ENCODE results near the gene ALDH8A1.

Gene ALDH8A1

DNA sequence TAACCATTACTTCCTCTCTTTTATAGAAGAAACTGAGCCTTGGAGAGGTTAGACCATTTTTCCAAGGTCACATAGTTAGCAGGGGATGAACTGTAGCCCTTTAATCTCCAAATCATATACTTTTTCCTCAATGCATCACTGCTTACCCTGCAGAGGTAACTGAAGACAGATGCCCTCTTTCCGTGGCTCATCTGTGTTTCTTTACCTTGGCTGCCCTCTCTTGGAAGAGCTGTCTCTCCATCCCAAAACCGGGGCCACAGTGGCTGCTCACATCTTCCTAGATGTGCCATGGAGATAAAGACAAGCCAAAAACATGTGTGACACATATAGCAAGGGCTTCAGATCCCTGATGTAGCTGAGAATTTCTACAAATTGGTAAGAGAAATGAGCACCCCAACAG is 581 bp upstream of the ALDH8A1 start:
- DNase-seq (ENCODE audit: low read depth in 2 of 2): no peak

DNA sequence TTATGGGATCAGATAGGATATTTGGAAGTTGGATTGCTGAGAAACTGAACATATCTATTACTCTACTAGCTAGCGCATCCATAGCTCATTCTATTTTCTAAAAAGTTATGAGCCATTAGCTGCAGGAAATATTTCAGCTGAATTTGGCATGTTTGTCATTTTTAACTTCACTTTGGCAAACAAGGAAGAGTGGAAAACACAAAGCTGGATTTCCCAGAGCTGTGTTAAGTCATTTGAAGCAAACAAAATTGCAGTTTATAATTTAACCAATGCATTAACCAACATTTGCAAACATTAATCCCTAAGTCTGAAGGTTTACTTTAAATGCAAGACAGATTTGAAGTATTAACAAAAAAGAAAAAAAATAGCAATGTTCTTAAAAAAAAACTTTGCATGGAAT is 1.2 kb downstream of the ALDH8A1 start:
- no peak for DNase-seq (ENCODE audit: low read depth in 2 of 2)

DNA sequence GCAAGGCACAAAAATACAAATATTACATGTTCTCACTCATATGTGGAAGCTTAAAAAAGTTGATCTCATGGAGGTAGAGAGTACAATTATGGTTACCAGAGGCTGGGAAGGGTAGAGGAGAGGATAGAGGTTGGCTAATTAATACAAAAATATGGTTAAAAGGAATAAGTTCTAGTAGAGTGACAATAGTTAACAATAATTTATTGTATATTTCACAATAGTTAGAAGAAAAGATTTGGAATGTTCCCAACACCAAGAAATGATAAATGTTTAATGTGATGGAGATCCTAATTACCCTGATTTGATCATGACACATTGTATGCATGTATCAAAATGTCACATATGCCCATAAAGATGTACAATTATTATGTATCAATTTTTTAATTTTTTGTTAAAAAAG is 1.8 kb downstream of the ALDH8A1 start:
- no peak for DNase-seq (ENCODE audit: low read depth in 2 of 2)

DNA sequence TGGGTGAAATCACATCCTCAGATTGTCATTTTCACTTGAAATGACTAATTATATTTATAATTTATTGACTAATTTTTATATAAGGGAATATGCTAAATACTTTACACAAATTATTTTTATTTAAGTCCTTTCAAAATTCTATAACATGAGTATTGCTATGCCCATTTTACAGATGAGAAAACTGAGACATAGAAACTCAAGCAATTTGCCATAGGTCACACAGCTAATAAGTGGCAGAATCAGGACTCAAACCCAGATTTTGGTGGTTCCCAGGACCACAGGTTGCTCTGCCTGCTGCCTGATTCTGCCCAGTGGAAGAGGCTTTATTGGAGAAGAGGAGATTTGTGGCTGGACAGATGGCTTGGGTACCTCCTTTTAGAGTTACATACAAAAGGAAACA is 4.9 kb downstream of the ALDH8A1 start:
- no peak for DNase-seq (ENCODE audit: low read depth in 2 of 2)

DNA sequence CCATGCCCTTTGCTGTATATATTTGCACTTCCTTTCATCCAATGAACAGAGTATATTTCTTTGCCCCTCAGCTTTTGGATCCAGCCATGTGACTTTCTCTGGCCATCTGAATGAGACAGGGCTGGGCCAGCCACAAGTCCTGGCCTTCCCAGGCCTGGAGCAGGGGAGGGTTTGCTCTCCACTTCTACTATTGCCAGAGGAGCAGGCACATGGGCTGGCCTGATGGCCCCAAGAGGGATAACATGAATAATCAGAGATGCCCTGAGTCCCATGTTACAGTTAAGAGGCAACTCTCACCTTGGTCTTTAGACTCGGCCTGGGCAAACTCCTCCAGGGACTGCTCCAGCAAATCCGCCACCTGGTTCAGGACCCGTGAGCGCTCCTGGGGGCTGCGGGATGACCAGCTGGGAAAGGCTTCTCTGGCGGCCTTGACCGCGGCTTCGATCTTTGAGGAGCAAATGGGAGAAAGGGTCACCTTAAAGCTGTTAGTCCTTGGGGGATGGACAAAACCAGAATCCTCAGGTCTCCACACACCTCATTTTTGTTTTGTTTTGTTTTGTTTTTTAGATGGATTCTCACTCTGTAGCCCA is 6.3 kb downstream of the ALDH8A1 start:
- no peak for DNase-seq (ENCODE audit: low read depth in 2 of 2)

DNA sequence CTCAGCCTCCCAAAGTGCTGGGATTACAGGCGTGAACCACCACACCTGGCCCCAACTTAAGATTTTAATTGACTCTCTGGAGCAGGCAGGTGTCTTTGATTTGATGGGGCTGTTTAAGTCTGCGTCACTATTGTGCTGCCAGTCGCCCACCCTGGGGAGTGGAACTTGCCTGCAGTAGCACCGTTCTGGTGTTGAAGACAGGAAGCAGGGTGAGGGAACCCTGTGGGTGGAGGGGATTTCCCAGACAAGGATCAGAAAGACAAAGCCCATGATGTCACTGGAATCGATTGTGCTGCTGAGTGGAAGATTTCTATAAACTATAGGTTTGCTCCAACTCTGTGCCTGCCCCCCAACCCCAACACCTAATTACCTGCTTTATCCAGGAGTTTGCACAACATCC is 11.0 kb downstream of the ALDH8A1 start:
- DNase-seq (ENCODE audit: low read depth in 2 of 2): no peak

DNA sequence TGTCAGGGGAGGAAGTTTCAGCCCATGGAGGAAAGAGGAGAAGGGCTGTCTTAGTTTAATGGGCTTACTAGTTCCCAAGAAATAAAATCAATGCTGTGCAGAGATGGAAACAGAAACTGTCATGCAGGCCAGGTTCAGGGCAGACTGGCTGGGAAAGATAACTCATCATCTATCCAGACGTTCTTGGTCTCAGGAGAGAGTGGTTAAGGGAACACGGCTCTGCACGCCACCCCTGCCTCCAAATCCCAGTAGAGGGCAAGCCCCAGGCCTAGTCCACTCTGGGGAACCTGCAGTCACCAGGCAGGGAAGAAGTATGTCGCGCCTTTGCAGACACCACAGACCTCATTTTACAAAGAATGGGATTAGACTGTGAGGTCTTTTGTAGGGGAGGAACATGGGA is 12.5 kb downstream of the ALDH8A1 start:
- no peak for DNase-seq (ENCODE audit: low read depth in 2 of 2)

DNA sequence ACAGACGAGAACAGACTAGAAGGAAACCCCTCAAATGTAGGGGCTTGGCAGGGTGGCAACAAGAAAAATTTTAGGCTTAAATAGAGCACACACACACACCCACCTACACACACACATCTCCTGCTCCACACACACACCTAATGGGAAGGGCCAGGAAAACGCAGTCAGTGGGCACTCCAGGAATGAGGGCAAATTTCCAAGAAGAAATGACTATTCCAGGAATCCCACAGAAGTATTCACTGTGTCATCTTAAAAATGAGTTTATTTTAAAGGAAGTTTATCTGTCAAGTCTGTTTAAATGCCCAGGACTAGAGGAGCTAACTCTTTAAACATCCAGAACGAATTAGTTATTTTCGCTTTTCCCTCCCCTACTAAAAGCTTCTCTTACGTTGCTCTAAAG is 13.0 kb downstream of the ALDH8A1 start:
- DNase-seq (ENCODE audit: low read depth in 2 of 2): peak; percentile 60 to 63

DNA sequence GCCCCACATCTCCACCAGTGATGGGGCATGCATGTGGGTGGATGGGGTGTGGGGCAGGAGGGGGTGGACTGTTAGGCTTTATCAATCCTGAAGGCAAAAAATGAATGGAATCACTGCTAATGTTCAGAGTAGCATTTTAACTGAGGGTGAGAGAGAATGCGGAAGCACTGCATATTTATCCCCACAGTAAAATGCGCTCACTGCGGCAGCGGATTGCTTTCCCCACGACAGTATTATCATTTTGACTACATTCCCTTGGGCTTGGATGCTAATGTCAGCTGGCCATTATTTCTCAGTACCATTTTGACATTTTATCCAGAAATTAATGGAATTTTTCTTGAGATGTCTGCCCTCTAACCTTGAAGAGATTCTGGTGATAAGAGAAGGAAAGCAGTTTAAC is 13.4 kb downstream of the ALDH8A1 start:
- no peak for DNase-seq (ENCODE audit: low read depth in 2 of 2)

DNA sequence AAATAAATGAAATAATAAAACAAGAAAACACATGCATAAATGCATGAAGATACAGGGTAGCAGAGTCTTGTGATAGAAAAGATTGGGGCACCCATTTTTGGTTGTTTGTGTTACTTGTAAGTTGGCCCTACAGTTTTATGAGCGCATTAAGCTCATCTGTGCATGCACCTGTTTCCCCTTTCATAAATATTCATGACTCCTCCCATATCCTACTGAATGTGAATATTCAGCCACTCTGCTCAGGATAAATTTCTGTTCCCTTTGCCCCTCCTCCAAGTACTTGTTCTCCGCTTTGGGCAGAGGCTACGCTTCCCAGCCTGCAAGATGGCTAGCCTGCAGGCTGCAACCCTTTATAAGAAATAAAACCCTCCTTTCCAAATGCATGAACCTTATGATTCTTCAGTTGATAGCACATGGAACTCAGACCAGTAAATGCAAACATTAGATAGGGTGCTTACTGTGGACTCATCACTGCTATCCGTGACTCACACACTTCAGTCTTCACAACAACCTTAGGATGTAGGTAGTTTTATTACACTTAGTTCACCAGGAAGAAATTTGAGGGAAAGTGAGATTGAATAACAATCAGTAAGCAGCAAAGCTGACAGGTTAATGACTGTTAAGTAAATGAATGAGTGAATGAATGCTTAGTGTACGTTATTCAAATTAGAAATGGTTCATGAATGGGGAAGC is 15.0 kb downstream of the ALDH8A1 start:
- DNase-seq (ENCODE audit: low read depth in 2 of 2): no peak

DNA sequence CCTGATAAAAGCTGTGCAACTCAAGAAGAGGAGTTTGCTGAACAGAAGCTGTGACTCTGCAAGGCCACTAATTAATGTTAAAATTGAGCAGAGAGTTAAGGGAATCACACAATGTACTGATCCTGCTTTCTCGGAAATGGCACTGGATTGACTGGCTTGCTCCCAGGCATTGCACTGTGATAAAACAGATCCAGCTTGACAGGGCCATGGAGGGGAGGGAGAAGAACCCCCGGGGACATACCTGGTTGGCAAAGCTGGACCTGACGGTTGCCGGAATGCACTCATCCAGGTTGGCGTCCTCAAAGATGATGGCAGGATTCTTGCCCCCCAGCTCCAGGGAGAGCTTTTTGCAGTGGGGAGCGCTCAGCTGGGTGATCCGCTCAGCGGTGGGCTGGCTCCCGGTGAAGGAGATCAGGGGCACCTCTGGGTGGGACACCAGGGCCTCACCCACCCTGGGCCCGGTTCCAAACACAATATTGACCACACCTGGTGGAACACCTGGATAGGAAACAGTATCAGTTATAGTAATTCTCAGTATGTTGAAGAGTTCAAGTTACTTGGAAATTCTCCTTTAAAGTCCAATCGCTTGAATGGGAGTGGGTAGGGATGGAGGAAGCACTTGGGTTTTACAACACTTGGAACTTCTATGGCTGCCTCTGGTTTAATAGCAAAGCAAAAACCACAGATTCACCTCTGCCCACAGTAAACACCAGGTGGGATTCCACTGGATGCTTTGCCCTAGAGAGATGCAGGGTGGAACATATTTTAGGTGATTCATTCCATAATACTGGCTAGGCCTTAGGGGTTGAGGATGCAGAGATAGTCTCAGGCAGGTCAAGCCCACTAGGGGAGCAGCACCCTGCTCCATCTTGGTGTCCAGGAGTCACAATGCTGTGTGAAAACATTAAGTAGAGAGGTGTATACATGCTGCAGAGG is 17.1 kb downstream of the ALDH8A1 start:
- DNase-seq (ENCODE audit: low read depth in 2 of 2): no peak

DNA sequence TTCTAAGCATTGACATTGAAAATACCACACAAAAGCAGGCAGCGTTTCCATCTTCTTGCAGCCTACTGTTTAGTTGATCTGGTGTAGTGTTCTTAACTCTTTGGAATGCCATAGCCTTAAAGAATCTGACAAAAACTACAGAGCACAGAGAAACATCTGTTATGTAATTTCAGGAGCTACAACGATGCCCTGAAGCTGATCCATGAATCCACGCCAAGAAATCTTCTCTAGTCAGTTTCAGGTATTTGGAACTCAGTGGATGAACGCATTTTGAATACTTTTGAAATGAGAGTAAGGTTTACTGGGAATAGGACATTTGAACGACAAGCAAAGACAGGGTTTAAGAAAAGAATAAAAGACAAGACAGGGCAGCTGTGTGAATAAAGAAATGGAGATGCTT is 17.8 kb downstream of the ALDH8A1 start:
- no peak for DNase-seq (ENCODE audit: low read depth in 2 of 2)

DNA sequence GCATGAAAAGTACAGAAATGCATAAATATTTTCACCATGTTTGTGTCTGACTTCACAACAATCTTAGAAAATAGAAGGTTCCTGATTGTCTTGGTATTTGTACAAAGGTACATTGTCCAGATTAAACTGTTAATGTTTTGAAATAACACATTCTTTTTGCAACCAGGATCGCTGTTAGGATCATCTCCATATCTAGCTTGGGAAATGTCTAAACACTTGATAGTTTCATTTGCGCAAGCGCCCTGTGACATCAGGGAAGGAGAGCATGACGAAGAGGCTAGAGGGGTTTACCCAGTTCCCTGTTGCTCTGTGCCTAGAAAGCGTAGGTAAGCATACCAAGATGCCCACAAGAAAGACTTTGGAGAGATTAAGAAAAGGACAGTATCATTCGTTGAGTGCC is 19.4 kb downstream of the ALDH8A1 start:
- DNase-seq (ENCODE audit: low read depth in 2 of 2): no peak

DNA sequence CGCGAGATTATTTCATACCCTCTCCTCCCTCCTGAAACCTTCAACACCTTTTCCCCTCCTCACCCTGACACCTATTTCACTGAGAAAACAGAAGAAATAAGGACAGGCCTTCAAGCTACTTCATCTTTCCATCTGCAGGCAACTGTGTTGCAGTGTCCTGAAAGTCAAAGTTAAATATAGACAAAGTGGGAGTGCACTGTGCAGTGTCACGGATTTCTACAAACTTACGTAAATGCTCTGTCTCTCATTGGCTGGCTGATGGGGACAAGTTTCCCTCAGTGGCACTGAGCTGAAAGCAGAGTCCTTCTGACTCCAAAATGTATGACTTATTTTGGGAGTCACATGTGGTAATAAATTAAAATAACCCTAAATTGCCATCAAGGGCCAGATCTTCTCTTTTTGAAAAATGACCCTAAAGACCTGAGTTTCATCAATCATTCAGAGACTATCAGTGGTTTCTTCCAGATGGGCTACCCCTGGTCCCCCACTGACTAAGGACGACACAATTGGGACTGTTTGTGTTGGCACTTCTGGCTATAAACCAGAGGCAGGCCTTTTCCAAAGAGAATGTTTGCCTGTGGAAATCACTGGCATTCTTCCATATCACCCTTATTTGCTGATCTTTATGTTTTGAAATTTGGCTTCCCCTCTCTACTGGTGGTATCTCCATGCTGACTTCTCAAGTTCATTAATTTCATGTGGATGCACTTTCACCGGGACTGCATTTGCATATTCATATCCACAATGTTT is 21.6 kb downstream of the ALDH8A1 start:
- DNase-seq (ENCODE audit: low read depth in 2 of 2): no peak

DNA sequence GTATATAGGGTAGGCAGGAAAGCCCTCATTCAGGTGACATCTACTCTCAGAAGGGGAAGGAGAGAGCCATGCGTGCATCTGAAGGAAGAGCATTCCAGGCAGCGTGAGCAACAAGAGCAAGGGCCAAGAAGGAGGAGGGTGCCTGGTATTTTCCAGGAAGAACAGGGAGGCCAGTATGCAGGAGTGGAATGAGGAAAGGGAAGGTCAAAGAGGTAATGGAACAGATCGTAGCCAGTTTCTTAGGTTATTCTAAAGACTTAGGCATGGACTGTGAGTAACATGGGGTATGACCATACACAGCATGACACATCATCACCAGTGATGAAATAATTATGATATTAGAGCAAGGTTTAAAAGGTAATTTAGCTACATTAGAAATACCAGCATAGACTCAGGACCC is 24.1 kb downstream of the ALDH8A1 start:
- DNase-seq (ENCODE audit: low read depth in 2 of 2): no peak

DNA sequence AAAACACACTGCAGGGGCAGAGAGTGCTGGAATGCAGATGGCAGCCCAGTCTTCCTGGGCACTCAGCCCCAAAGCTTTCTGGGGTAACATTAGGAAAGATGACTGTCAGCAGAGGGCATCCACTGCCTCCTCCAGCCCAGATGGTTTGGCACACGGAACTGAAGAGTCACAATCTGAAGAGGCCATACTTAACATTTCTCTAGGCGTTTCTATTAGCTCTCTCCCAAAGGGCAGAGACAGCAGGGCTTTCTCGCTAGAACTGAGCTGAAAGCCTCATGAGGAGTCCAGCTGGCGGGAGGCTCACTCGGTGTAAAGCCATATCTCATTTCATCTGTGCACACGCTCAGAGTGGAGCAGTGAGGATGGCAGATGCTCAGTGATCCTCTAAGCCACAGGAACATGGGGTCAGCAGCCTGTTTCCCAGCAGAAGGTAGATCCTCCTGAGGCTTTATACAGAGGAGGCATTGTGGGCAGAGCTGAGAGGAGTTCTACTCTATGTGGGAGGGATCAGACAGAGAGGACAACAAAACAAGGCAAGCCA is 28.1 kb downstream of the ALDH8A1 start:
- no peak for DNase-seq (ENCODE audit: low read depth in 2 of 2)

DNA sequence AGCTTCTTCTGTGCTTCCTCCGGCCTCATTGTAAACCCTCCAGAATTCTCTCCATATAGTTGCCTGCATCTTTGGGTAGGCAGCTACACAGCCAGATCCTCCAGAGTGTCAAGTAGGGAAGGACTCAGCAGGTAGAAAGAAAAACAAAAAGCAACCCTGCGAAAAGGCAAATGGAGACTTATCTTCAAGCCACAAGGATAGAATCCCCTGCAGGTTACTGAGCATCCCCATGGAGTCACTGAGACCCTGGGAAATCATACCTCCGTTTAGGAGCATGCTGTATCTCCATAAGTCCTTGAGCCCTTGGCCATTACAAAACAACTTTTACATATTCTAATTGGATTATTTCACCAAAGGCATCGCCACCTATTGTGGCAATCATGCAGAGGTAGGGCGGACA is 28.6 kb downstream of the ALDH8A1 start:
- DNase-seq (ENCODE audit: low read depth in 2 of 2): no peak

DNA sequence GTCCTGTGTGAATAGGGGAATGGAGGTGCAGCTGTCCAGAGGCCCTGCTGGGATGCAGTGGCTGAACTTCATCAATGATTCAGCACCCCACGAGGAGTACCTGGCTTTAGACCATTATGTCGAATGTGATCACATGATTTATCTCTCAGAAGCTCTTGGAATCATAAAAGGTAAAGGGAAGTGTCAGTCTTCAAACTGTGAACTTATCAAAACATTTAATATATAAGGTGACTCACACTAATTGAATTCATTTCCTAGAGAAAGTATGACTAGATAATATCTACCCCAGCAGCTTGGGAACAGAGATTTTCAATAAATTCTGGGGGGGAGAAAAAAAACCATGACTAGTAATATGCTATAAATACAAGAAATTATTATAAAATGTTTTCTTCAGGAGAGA is 29.5 kb downstream of the ALDH8A1 start:
- no peak for DNase-seq (ENCODE audit: low read depth in 2 of 2)

DNA sequence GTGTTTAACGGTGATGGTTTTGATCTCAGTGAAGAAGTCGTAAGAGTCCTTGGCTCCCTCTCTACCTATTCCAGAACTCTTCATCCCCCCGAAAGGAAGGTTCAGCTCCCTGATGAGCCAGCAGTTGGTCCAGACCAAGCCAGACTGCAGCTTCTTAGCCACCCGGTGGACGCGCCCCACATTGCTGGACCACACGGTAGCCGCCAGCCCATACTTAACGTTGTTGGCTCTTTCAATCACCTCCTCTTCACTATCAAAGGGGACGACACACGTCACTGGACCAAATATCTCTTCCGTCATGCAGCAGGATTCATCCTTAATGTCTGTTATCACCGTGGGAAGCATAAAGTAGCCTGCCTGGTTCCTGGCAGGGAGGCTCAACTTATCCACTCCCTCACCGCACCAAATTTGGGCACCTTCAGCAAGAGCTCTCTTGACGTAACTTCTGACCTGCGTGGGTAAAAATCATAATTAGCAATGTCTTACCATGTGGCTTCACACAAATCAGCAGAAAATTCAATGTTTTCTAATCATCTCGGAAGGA is 31.4 kb downstream of the ALDH8A1 start:
- no peak for DNase-seq (ENCODE audit: low read depth in 2 of 2)

DNA sequence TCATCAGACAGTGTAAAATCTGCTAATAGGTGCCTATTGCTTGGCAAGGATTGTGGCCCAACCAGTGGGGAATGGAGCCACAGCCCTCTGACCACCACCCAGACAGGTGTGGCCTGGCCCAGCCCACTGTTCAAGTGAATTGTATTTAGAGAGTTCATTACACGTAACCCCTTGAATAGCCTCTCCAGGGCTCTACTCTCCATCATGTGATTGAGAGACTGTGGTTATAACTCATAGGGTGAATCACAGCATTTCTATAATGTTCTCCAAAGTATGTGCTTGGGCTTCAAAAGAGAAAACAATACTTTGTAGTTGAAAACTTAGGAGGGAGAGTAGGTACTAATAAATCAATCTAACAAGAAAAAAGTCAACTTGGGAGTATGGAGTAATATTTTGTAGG is 38.4 kb downstream of the ALDH8A1 start:
- DNase-seq (ENCODE audit: low read depth in 2 of 2): peak; percentile 61 to 63

DNA sequence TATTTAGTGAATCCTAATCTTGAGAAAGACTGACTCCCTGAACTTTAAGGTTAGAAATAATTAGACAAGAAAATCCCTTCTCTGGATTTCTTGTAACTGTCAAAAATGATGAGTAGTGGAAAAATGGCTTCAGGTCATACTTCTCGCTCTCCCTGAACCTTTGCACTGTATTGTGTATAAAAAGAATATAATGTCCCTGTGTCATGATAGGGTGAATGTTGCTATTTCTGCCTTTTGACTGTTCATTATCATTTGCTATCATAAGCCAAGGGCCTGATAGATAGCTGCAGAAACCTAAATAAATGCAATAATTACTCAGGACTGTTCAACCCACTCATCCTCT is 39.3 kb downstream of the ALDH8A1 start:
- DNase-seq (ENCODE audit: low read depth in 2 of 2): no peak
